GM19395 (cell line): ENCODE results near the gene SUMF2.
A peak's percentile ranks its signal among the peaks of the same experiment; 100 is the strongest.
"Not testable (repeated sequence)": the region's sequence is repeated elsewhere in the genome, so short reads cannot be mapped to it uniquely, and the experiment has no call there.

Experiments
- ATAC-seq: cut with Tn5 transposase; IDR thresholded peaks from one replicate; pipeline ENCODE4 v1.9.1; 2021; ENCODE audit warnings: mild to moderate bottlenecking, moderate library complexity; ENCODE audit not compliant: unreplicated experiment

Gene SUMF2

GRCh38 chr7:56105508-56105907 lies 41.4 kb downstream of the SUMF2 start:
- peak; percentile 27 for ATAC-seq

- peak; percentile 100 for ATAC-seq
Observed at GRCh38 chr7:56106108-56107073, 42.3 kb downstream of the SUMF2 start, which contains the start of gene CHCHD2. Gene CHCHD2, minus strand, starts transcription at chr7:56106476. Its CDS starts 63 bp downstream, at chr7:56106413.

GRCh38 chr7:56107954-56108258 lies 43.8 kb downstream of the SUMF2 start:
- ATAC-seq = no peak

GRCh38 chr7:56110611-56111010 lies 46.5 kb downstream of the SUMF2 start:
- no peak for ATAC-seq

GRCh38 chr7:56112244-56112643 lies 48.2 kb downstream of the SUMF2 start:
- ATAC-seq = not testable (repeated sequence)

DNA sequence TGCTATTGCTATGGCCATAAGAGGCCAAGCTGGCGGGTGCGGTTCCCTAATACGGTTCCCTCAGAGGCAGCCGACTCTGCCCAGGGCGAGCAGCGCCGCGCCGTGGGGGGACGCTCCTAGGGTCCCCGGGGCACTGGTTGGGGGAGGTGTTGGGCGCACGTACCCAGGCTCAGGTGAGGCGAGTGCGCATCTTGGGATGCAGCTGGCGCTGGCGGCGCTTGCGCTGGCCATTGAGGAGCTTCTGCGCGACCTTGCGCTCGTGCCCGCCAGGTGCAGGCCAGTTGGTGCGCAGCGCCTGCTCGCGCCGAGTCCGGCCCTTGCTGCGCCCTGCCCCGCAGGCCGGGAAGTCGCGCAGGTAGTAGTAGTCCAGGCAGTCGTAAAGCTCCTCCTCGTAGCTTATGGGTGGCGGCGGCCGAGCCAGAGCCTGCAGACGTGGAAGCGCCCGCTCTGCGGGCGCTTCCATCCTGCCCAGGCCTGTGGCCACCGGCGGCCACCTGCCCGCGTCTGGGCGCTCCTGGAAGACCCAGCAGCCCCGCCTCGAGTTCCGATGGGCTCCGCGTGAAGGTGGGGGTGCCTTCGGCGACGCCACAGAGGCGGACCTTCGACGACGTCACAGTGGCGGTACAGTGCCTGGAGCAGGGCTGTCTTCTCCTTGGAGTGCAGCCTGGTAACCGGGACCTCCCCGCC lies 51.9 kb downstream of the SUMF2 start, which contains the start of gene NUPR2:
Gene NUPR2 (minus strand): TSS at position 566 of the 687 bp plus-strand sequence. CDS start 103 bp downstream, at position 463.
- ATAC-seq = no peak

DNA sequence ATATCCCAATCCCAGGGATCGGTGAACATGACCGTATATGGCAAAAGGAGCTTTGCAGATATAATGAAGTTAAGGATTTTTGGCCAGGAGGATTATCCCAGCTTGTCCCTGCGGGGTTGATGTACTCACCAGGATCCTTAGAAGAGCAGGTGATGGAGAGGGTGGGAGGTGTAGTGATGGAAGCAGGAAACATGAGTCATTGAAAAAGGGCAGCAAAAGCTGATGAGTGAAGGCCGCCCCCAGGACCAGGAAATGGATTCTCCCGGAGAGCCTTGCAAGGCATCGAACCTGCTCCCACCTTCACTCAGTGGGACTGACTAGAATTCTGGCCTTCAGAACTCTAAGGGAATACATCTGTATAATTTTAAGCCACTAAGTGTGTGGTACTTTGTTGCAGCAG lies 57.4 kb downstream of the SUMF2 start:
- no peak for ATAC-seq

- no peak for ATAC-seq
Observed at GRCh38 chr7:56124981-56125380, 60.9 kb downstream of the SUMF2 start.

DNA sequence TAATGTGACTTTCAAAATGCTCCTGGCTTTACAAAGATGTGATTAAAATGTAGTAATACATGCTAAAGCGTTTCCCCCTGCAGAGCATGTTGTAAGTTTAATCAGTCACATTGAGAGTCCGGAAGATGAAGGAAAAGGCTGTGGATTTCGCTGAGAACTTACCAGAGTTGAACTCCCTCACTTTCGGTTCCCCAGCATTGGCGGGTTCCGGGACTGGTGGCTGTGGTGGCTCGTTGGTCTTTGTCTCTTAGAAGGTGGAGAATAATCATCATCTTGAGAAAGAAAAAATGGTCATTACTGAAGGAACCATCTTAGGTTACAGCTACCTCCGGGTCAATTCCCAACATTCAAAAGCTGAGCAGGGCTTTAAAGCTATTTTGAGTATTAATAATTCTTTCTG lies 61.7 kb downstream of the SUMF2 start:
- no peak for ATAC-seq

GRCh38 chr7:56127241-56127975 lies 63.3 kb downstream of the SUMF2 start:
- ATAC-seq = no peak
